Activated CD4-positive, alpha-beta memory T cell treated with anti-CD3 and anti-CD28 coated beads for 36 hours (primary cell): ENCODE data around the gene PELI2. TPM values are rescaled to one million over a fixed set of nuclear protein-coding genes. Genes with fewer than 3 reads are reported as not detected.

Source experiments
- CTCF ChIA-PET: fragments of 350-600 bp; sonication (Branson Sonifier 250); formaldehyde crosslinking; loops from one replicate; lab custom pipeline; 2021; ENCODE audit warnings: antibody characterized with exemption, inconsistent platforms; lab: Charles Lee
- POLR2A ChIA-PET: fragments of 350-600 bp; sonication (Branson Sonifier 250); formaldehyde crosslinking; loops from one replicate; lab custom pipeline; 2021; ENCODE audit warnings: antibody characterized with exemption; lab: Charles Lee
- DNase-seq: peaks from one replicate; pipeline ENCODE4 v3.0.0-alpha.2; 2020
- H3K27ac Mint-ChIP-seq: one replicate; pipeline ENCODE4 v1.8.0; 2021; ENCODE audit warnings: mixed read lengths
- H3K27me3 Mint-ChIP-seq: one replicate; pipeline ENCODE4 v1.8.0; 2021; ENCODE audit warnings: mixed read lengths
- H3K36me3 Mint-ChIP-seq: one replicate; pipeline ENCODE4 v1.8.0; 2021; ENCODE audit warnings: mixed read lengths
- H3K4me1 Mint-ChIP-seq: one replicate; pipeline ENCODE4 v1.8.0; 2021; ENCODE audit warnings: low read depth, mixed read lengths
- H3K4me3 Mint-ChIP-seq: one replicate; pipeline ENCODE4 v1.8.0; 2021; ENCODE audit warnings: mild to moderate bottlenecking, mixed read lengths
- H3K9me3 Mint-ChIP-seq: one replicate; pipeline ENCODE4 v1.8.0; 2021; ENCODE audit warnings: mixed read lengths
- intact Hi-C: fragments of 100-400 bp; cut with micrococcal nuclease; formaldehyde crosslinking; loops from one replicate; pipeline ENCODE4 v1.15.1; 2023
- total RNA-seq, 2 experiments: library from RNA; stranded (reverse); gene quantifications; one replicate each; pipeline ENCODE4 v1.2.3, GENCODE V29; 2021

The PELI2 gene
- total RNA-seq, 2 experiments from 2014 or later: 6.4 to 6.6 TPM

DNA sequence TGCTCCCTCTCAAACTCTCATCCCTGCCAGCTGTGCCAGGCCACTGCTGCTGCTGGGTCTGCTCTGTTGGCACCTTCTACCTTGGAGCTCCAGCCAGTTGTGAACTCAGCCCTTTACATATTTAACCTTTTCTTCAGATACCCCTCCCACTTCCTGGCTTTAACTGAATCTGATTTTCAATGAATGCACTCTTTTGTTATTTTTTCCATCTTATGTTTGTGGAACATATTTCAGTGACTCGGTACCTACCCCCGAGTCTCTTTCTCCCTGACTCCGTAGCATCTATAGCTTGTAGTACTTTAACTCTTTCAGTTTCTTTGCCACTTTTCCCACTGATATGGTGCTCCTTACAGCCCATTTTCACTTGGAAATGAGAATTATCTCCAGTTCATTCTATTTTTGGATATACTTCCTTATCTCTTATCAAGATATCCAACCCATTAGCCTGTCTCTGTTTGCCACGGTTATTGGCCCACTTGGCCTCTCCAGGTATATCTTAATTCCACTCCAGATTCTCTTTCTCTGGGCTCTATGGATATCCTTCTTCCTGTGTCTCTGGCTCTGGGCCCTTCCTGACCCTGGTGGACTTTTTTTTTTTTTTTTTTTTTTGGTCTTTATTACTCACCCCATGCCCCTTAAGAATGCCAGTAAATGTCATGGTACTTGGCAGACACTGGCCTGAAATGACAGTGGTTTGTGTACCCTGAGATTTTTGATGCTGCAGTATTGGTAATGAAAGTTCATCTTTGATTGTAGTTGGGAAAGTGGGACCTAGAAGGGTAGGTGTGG, 62.7 kb downstream of the PELI2 start:
- Mint-ChIP-seq H3K9me3 (no peaks in the 10 kb centered on the region), H3K4me3 (no peak overlapping the region), H3K36me3 (peaks cover 13% of the 10 kb centered on the region), H3K27ac (no peak overlapping the region), H3K4me1 (no peaks in the 10 kb centered on the region), H3K27me3 (no peaks in the 10 kb centered on the region)
- intact Hi-C loops: no loop called here
- ChIA-PET CTCF (no interaction called here), POLR2A (no interaction called here)
- DNase-seq: no peak

GRCh38 chr14:56181681-56182085, 63.5 kb downstream of the PELI2 start:
- Mint-ChIP-seq H3K27ac (no peak overlapping the region), H3K36me3 (peaks cover 13% of the 10 kb centered on the region), H3K27me3 (no peaks in the 10 kb centered on the region), H3K4me3 (no peak overlapping the region), H3K4me1 (no peaks in the 10 kb centered on the region), H3K9me3 (no peaks in the 10 kb centered on the region)
- ChIA-PET CTCF (no interaction called here), POLR2A (no interaction called here)
- intact Hi-C loops: no loop called here
- no peak for DNase-seq

- ChIA-PET CTCF (no interaction called here), POLR2A (no interaction called here)
- intact Hi-C loops: no loop called here
- Mint-ChIP-seq H3K4me3 (no peak overlapping the region), H3K36me3 (peaks cover 13% of the 10 kb centered on the region), H3K4me1 (no peaks in the 10 kb centered on the region), H3K27me3 (no peaks in the 10 kb centered on the region), H3K27ac (no peak overlapping the region), H3K9me3 (no peaks in the 10 kb centered on the region)
- DNase-seq: no peak
Observed at GRCh38 chr14:56182410-56182809, 64.2 kb downstream of the PELI2 start.

DNA sequence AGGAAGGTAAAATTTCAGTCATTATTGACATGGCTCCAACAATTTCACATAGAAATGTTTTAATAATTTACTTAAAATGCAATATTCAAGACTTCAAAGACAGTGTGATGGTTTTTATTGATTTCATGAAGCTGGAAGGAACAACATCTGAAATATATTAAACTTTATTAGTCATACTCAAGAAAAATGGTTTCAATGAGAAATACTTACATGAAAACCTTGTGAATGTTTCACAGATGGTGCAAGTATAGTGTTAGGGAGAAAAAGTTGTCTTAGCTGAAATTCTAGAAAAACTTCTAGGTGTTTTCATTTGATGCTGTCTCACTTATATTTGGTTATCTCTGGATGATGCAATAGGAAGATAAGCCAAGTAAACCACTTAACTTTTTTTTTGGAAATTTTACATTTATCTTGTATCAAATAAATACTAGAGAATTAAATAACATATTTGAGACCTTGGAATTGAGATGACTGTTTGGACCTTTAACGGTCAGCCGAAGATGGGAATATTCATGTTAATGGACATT, 65.5 kb downstream of the PELI2 start:
- CTCF ChIA-PET: no interaction called here
- H3K27me3 Mint-ChIP-seq: no peaks in the 10 kb centered on the region
- intact Hi-C loops: no loop called here
- H3K4me1 Mint-ChIP-seq: no peaks in the 10 kb centered on the region
- H3K4me3 Mint-ChIP-seq: no peak overlapping the region
- H3K9me3 Mint-ChIP-seq: no peaks in the 10 kb centered on the region
- H3K36me3 Mint-ChIP-seq: peaks cover 9% of the 10 kb centered on the region
- DNase-seq: no peak
- no peak overlapping the region for H3K27ac Mint-ChIP-seq
- POLR2A ChIA-PET: no interaction called here

DNA sequence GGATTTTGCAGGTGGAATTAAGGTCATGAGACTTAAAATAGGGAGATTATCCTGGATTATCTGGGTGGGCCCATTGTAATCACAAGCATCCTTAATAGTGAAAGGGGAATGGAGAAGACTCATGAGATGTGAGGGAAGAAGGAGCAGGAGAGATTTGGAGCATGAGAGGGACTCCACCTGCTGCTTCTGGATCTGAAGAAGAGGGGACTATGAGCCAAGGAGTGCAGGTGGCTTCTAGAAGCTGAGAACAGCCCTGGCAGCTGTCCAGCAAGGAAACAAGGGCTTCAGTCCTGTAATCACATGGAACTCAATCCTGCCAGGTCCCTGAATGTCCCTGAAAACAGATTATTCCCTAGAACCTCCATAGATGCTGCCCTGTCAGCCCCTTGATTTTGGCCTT, 67.8 kb downstream of the PELI2 start:
- CTCF ChIA-PET: no interaction called here
- Mint-ChIP-seq H3K36me3 (peaks cover 8% of the 10 kb centered on the region), H3K4me3 (no peak overlapping the region), H3K27ac (no peak overlapping the region), H3K4me1 (no peaks in the 10 kb centered on the region), H3K27me3 (no peaks in the 10 kb centered on the region), H3K9me3 (peaks cover 2% of the 10 kb centered on the region)
- intact Hi-C loops: no loop called here
- POLR2A ChIA-PET: no interaction called here
- DNase-seq: no peak

DNA sequence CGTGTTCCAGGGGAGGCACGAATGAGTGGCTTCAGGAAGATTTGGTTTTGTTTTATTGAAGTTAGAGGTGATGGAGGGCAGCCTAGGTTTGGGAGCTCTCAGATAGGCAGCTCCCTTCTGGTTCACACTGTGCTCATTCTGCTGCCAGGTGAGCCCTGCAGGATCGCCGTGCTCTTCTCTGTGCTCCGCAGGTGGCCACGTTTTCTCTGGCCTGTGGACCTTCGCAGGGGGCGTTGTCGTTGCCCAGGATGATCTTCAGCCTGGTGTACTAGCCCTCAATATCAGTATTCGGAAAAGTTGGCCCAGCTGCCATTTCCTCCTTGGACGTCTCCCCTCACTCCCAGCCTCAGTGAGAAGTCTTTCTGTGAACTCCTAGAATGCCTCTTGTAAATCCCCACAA, 69.5 kb downstream of the PELI2 start:
- Mint-ChIP-seq H3K27ac (no peak overlapping the region), H3K27me3 (no peaks in the 10 kb centered on the region), H3K4me1 (no peaks in the 10 kb centered on the region), H3K9me3 (peaks cover 2% of the 10 kb centered on the region), H3K4me3 (no peak overlapping the region), H3K36me3 (peaks cover 3% of the 10 kb centered on the region)
- CTCF ChIA-PET: no interaction called here
- no peak for DNase-seq
- intact Hi-C loops: no loop called here
- POLR2A ChIA-PET: no interaction called here

- intact Hi-C loops: no loop called here
- Mint-ChIP-seq H3K9me3 (peaks cover 2% of the 10 kb centered on the region), H3K27me3 (no peaks in the 10 kb centered on the region), H3K4me3 (no peak overlapping the region), H3K36me3 (peaks cover 3% of the 10 kb centered on the region), H3K4me1 (peaks cover 3% of the 10 kb centered on the region), H3K27ac (no peak overlapping the region)
- ChIA-PET POLR2A (no interaction called here), CTCF (no interaction called here)
- no peak for DNase-seq
Observed at GRCh38 chr14:56189307-56189706, 71.1 kb downstream of the PELI2 start.

DNA sequence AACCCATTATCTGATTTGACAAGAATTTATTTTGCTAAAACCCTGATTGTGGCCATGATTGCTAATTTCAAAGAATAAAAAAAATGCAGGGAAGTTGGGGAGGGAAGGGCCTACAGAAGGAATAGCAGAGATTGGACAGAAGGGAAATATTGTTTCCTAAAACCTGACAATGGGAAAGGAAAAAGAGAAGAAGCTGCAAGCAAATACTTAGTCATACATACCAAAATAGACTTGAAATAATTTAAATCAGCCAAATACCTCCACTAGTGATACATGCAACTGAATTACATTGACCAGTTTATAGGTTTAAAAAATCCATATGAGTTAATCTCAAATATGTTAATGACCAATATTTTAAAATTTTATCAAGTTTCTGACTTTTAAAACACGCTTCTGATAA, 75.1 kb downstream of the PELI2 start:
- H3K27me3 Mint-ChIP-seq: no peaks in the 10 kb centered on the region

DNA sequence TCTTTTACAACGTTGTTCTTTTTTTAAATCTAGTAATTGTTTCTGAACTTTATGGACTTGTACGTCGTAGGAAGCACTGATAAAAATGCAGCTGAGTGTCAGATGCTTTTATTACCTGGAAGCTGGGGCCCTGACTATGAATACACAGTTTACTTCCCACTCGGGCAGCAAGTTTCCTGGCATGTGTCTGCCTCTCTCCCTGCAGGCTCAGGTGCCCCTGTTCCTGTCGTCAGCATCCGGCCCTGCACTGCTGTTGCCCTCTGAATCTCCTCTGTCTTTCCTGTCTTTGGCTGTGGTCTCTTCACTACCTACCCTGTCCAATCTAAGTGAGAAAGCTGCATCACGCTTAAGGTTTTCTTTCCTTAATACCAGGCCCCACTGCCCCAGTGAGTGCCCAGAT, 75.8 kb downstream of the PELI2 start:
- Mint-ChIP-seq H3K9me3 (peaks cover 2% of the 10 kb centered on the region), H3K36me3 (peaks cover 4% of the 10 kb centered on the region), H3K4me1 (peaks cover 22% of the 10 kb centered on the region), H3K4me3 (no peak overlapping the region), H3K27me3 (no peaks in the 10 kb centered on the region), H3K27ac (no peak overlapping the region)
- intact Hi-C loops: loop anchor here (10.0 kb wide), 1 partner anchor 59 kb away; no protein-coding TSS in a partner anchor
- ChIA-PET CTCF (no interaction called here), POLR2A (no interaction called here)
- no peak for DNase-seq

More for the DNA sequence above, 75.1 kb downstream of the PELI2 start:
- ChIA-PET POLR2A (no interaction called here), CTCF (no interaction called here)
- no peak overlapping the region for H3K27ac Mint-ChIP-seq
- intact Hi-C loops: loop anchor here (10.0 kb wide), 1 partner anchor 59 kb away; no protein-coding TSS in a partner anchor
- peaks cover 22% of the 10 kb centered on the region for H3K4me1 Mint-ChIP-seq
- peaks cover 2% of the 10 kb centered on the region for H3K9me3 Mint-ChIP-seq
- peaks cover 4% of the 10 kb centered on the region for H3K36me3 Mint-ChIP-seq
- DNase-seq: no peak
- no peak overlapping the region for H3K4me3 Mint-ChIP-seq

DNA sequence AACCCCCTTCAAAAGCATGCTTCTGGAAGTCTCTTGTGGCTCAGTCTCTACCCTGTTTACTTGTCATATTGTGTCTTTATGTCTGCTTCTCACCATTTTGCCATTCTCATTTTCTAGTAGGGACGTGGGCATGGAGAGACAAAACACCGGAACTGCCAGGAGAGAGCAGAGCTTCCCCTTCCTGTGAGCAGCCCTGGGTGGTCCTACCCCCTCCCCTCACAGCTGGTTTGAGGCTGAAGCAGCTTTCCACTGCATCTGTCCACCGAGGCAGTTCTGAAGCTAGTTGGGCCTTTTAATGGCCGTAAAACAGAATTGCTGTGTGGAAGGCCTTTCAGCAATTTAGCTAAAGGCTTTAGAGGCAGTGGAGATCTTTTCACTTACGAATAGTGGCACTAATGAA, 77.0 kb downstream of the PELI2 start:
- Mint-ChIP-seq H3K36me3 (peaks cover 4% of the 10 kb centered on the region), H3K4me1 (peaks cover 22% of the 10 kb centered on the region), H3K4me3 (no peak overlapping the region), H3K9me3 (peaks cover 2% of the 10 kb centered on the region), H3K27ac (no peak overlapping the region), H3K27me3 (no peaks in the 10 kb centered on the region)
- ChIA-PET CTCF (no interaction called here), POLR2A (no interaction called here)
- no peak for DNase-seq
- intact Hi-C loops: loop anchor here (10.0 kb wide), 1 partner anchor 60 kb away; no protein-coding TSS in a partner anchor

DNA sequence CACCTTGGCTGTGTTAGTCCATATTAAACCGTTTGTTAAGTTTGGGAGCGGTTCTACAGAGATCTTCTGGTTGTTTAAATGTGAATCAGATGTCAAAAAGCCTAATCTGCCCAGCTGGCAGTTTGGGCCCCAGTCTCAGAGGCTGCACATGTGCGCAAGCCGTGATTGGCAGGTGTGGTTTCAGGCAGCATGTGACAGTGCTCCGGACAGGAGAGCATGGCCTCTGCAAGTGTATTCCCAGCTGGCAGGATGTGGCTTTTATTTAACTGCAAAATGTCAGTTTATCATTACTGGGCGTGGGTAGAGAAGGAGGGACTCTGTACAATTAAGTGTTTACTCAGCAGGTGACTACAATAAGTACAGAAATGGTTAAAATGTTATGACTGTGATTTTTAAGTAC, 77.5 kb downstream of the PELI2 start:
- POLR2A ChIA-PET: no interaction called here

GRCh38 chr14:56196274-56196673, 78.1 kb downstream of the PELI2 start:
- DNase-seq: no peak
- POLR2A ChIA-PET: no interaction called here
- Mint-ChIP-seq H3K27ac (no peak overlapping the region), H3K4me1 (peaks cover 22% of the 10 kb centered on the region), H3K27me3 (no peaks in the 10 kb centered on the region), H3K9me3 (no peaks in the 10 kb centered on the region), H3K36me3 (peaks cover 4% of the 10 kb centered on the region), H3K4me3 (no peak overlapping the region)
- intact Hi-C loops: loop anchor here (10.0 kb wide), 1 partner anchor 61 kb away; no protein-coding TSS in a partner anchor
- CTCF ChIA-PET: no interaction called here

More for the DNA sequence above, 77.5 kb downstream of the PELI2 start:
- no peak overlapping the region for H3K27ac Mint-ChIP-seq
- H3K4me1 Mint-ChIP-seq: peaks cover 22% of the 10 kb centered on the region
- H3K4me3 Mint-ChIP-seq: no peak overlapping the region
- H3K27me3 Mint-ChIP-seq: no peaks in the 10 kb centered on the region
- CTCF ChIA-PET: no interaction called here
- H3K36me3 Mint-ChIP-seq: peaks cover 2% of the 10 kb centered on the region
- no peaks in the 10 kb centered on the region for H3K9me3 Mint-ChIP-seq
- intact Hi-C loops: loop anchor here (10.0 kb wide), 1 partner anchor 61 kb away; no protein-coding TSS in a partner anchor
- DNase-seq: peak; percentile 63

DNA sequence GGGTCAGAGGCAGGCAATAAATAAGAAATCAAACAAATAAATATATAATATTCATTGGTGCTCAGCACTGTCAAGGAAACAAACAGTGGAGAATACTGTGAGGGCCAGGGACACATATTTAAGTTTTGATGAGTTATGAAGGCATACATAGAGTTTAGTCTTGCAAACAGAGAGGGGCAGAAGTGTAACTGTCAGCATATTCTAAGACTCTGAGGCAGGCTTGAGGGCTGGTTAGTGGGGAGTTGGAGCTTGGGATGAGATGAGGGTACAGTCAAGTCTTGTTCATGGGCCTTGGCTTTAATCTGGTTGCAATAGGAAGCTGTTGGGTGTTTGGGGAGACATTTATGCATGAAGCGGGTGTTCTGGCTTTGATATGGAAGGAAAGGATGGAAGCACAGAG, 78.9 kb downstream of the PELI2 start:
- no peaks in the 10 kb centered on the region for H3K9me3 Mint-ChIP-seq
- no peak for DNase-seq
- H3K4me3 Mint-ChIP-seq: no peak overlapping the region
- H3K4me1 Mint-ChIP-seq: peaks cover 25% of the 10 kb centered on the region
- peaks cover 4% of the 10 kb centered on the region for H3K36me3 Mint-ChIP-seq
- H3K27ac Mint-ChIP-seq: no peak overlapping the region
- no peaks in the 10 kb centered on the region for H3K27me3 Mint-ChIP-seq
- intact Hi-C loops: loop anchor here (10.0 kb wide), 1 partner anchor 62 kb away; no protein-coding TSS in a partner anchor
- CTCF ChIA-PET: no interaction called here
- POLR2A ChIA-PET: no interaction called here
